ENCODE measurements around the gene THRB. TPM values are rescaled to one million over a fixed set of nuclear protein-coding genes. Genes with fewer than 3 reads are reported as not detected.

The THRB gene
- total RNA-seq, 1 donor from 2014 or later = 19.7 TPM

GRCh38 chr3:24506966-24507775 lies 12.5 kb upstream of the THRB start:
- H3K4me3 ChIP-seq = no peak overlapping the region
- intact Hi-C loops (cut with DNase I) = no loop called here
- no peak for DNase-seq
- H3K9me3 ChIP-seq = no peaks in the 10 kb centered on the region
- TF ChIP-seq, protein P1, sequence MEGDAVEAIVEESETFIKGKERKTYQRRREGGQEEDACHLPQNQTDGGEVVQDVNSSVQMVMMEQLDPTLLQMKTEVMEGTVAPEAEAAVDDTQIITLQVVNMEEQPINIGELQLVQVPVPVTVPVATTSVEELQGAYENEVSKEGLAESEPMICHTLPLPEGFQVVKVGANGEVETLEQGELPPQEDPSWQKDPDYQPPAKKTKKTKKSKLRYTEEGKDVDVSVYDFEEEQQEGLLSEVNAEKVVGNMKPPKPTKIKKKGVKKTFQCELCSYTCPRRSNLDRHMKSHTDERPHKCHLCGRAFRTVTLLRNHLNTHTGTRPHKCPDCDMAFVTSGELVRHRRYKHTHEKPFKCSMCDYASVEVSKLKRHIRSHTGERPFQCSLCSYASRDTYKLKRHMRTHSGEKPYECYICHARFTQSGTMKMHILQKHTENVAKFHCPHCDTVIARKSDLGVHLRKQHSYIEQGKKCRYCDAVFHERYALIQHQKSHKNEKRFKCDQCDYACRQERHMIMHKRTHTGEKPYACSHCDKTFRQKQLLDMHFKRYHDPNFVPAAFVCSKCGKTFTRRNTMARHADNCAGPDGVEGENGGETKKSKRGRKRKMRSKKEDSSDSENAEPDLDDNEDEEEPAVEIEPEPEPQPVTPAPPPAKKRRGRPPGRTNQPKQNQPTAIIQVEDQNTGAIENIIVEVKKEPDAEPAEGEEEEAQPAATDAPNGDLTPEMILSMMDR (IDR thresholded peaks at IDR 0.05) = no peak
- ATAC-seq = peak; percentile 66
- H3K4me1 ChIP-seq = peaks cover 4% of the 10 kb centered on the region
- H3K36me3 ChIP-seq = no peaks in the 10 kb centered on the region
- no peaks in the 10 kb centered on the region for H3K27me3 ChIP-seq
- H3K27ac ChIP-seq = no peak overlapping the region

DNA sequence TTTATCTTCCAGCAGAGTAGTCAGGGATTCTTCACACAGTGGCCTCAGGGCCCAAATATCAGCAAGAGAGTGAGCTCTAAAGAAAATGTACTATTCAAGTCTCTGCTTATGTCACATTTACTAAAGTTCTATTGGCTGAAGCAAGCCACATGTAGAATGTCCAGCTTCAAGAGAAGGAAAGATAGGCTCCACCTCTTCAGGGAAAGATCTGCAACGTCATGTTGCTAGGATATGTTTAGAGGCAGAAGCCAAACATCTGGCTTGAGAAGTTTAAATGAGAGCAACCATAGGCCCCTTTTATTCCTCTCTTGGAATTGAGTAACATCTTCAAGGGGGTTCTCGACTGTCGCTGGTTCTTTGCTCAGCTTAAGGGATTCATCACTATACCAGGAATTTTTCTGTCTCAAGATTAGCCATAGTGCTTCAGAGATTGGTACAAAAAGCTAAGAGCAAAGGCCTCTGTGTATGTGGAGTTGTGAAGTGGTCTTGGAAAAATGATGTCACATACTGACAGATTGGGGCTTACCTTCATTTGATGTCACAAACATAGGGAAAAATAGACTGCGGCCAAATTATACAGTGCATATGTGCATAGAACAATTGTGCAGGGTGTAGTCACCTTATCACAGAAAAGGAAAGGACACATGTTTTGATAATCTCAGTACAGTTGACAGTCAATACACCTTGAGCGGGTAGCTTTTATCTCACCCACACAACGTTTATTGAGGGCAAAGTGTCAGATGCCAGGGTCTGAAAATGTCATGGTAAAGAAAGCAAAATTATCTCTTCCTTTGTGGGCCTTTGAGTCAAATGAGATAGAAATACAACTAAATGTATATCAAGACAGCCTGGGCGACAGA lies 11.3 kb upstream of the THRB start:
- Histone ChIP-seq H3K4me3 (no peak overlapping the region), H3K36me3 (no peaks in the 10 kb centered on the region), H3K4me1 (peaks cover 4% of the 10 kb centered on the region), H3K27me3 (no peaks in the 10 kb centered on the region), H3K9me3 (no peaks in the 10 kb centered on the region), H3K27ac (no peak overlapping the region)
- TF ChIP-seq, protein P1 (IDR thresholded peaks at IDR 0.05) = no peak
- ATAC-seq (no peak), DNase-seq (no peak)
- intact Hi-C loops (cut with DNase I) = no loop called here

- no peak for DNase-seq
- Histone ChIP-seq H3K27me3 (no peaks in the 10 kb centered on the region), H3K9me3 (no peaks in the 10 kb centered on the region), H3K36me3 (no peaks in the 10 kb centered on the region), H3K4me3 (no peak overlapping the region), H3K4me1 (peaks cover 4% of the 10 kb centered on the region), H3K27ac (no peak overlapping the region)
- no peak for ATAC-seq
- intact Hi-C loops (cut with DNase I) = no loop called here
- TF ChIP-seq, protein P1 (IDR thresholded peaks at IDR 0.05) = no peak
Observed at GRCh38 chr3:24504772-24505171, 10.1 kb upstream of the THRB start.

GRCh38 chr3:24503616-24504113 lies 9.0 kb upstream of the THRB start:
- peaks cover 4% of the 10 kb centered on the region for H3K4me1 ChIP-seq
- no peaks in the 10 kb centered on the region for H3K27me3 ChIP-seq
- DNase-seq (no peak), ATAC-seq (peak; percentile 53)
- no peak overlapping the region for H3K27ac ChIP-seq
- H3K9me3 ChIP-seq = no peaks in the 10 kb centered on the region
- no peak overlapping the region for H3K4me3 ChIP-seq
- H3K36me3 ChIP-seq = no peaks in the 10 kb centered on the region
- intact Hi-C loops (cut with DNase I) = no loop called here
- TF ChIP-seq, protein P1 (IDR thresholded peaks at IDR 0.05) = no peak

DNA sequence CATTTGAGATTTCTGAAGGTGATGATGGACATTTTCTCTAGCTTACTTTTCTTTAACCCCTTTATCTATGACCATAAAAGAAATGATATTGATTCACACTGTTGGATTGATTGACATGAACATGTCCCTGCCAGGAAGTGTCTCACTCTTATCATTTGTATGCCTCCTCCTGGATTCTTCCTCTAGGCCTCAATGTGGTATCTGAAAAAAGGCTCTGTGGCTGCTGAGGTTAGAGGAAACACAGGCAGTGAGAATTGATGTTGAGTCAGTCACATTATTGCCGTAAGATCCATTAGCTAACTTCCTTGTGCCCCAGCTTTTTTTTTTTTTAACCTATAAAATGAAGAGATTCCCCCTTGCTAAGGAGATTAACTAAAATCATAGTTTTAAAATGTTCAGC lies 8.0 kb upstream of the THRB start:
- TF ChIP-seq, protein P1 (IDR thresholded peaks at IDR 0.05) = no peak
- no peaks in the 10 kb centered on the region for H3K9me3 ChIP-seq
- H3K4me1 ChIP-seq = peaks cover 4% of the 10 kb centered on the region
- H3K27ac ChIP-seq = no peak overlapping the region
- H3K36me3 ChIP-seq = no peaks in the 10 kb centered on the region
- DNase-seq (no peak), ATAC-seq (peak; percentile 55)
- intact Hi-C loops (cut with DNase I) = no loop called here
- no peaks in the 10 kb centered on the region for H3K27me3 ChIP-seq
- no peak overlapping the region for H3K4me3 ChIP-seq
